Retinal pigment epithelial cell (primary cell): ENCODE data around the gene PRKAG2.

Source experiments
- DNase-seq: peaks from one replicate; pipeline ENCODE4 v3.0.0-alpha.2; 2010; ENCODE audit warnings: low read depth
- H3K4me3 ChIP-seq: 2 replicates; pipeline ENCODE4 v1.5.1; 2011; ENCODE audit warnings: mild to moderate bottlenecking, low read length, control low read depth, moderate library complexity
- CTCF ChIP-seq: conservative IDR thresholded peaks from 2 replicates; pipeline ENCODE4 v1.5.1; 2011; ENCODE audit warnings: low read depth, low read length, control low read depth, inconsistent platforms

Gene PRKAG2

GRCh38 chr7:151859111-151859947, 17.6 kb downstream of the PRKAG2 start:
- no peak overlapping the region for H3K4me3 ChIP-seq
- DNase-seq: no peak
- no peak for TF ChIP-seq CTCF

GRCh38 chr7:151858456-151858855, 18.5 kb downstream of the PRKAG2 start:
- DNase-seq: no peak
- TF ChIP-seq CTCF: no peak
- no peak overlapping the region for H3K4me3 ChIP-seq

- DNase-seq: no peak
- no peak for TF ChIP-seq CTCF
- H3K4me3 ChIP-seq: no peak overlapping the region
Measured at GRCh38 chr7:151857866-151858450, 19.0 kb downstream of the PRKAG2 start.

DNA sequence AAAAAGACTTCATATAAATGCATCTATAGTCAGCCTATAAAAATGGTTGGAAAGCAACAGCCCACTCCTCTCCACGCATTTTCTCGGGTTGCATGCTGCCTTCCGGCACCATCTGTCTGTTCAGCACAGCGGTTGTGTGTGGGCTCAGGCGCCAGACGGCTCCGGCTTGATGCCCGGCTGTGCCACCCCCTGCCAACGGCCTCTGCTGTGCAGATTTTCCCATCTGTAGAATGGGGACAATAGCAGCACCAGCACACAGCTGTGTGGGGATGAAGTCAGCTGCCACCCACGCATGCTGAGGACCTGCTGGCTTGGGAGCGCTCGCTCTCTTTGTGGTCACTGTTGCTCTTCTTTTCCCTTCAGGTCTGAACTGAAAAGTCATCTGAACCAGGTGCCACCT, 19.5 kb downstream of the PRKAG2 start:
- no peak for DNase-seq
- no peak overlapping the region for H3K4me3 ChIP-seq

DNA sequence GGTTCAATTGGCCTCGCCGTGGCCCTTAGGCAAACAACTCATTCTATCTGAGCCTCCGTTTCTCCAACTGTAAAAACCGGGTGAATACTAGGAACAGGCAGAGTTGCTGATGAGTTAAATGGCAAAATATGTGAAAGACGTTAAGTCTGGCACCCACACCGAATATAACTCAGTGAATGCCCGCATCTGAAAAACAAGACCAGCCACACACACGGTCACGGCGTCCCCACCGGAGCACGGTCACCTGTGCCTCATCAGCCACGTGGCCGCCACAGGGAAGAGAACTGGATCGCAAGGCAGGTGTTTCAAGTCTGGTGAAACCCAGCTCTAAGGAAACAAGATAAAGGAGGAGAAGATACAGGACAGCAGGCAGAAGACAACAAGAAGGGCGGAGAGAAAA, 20.4 kb downstream of the PRKAG2 start:
- DNase-seq: no peak
- TF ChIP-seq CTCF: no peak
- H3K4me3 ChIP-seq: no peak overlapping the region

More for the DNA sequence above, 19.5 kb downstream of the PRKAG2 start:
- TF ChIP-seq CTCF: no peak

DNA sequence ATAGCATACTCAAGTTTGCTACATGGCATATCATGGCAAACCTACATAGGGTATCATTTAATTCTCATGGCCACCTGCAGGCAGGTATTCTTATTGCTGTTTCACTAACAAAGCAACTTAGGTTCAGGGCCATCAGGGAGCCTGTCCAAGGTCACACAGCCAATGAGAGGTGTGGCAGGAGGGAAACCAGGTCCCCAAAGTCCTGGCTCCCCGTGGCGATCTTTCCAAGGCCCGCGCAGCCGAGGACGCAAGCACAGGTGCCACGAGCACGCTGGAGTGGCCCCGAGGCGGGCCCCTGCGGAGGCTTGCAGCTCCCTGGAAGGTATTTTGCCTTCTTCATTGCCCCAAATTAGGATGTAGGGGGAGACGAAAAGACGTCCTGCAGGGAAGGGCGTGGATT, 20.8 kb downstream of the PRKAG2 start:
- no peak for TF ChIP-seq CTCF
- H3K4me3 ChIP-seq: no peak overlapping the region
- DNase-seq: no peak

DNA sequence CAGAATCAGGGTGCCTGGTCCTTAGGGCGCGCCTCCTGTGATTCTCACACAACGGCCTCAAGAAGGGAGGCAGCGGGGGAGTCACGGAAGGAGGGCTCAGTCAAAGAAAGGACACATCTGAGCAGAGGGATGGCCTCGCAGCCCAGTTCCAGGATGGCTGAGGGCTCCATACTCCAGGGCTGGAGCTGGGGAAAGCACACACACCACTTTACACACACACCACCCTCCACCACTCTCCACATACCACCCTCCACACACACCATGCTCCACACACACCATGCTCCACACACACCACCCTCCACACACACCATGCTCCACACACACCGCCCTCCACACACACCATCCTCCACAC, 22.2 kb downstream of the PRKAG2 start:
- no peak overlapping the region for H3K4me3 ChIP-seq
- TF ChIP-seq CTCF: no peak
- DNase-seq: no peak
